Body of pancreas (tissue), 4 donors: ENCODE results near the gene PDE4D.

ENCODE experiments used
- CTCF ChIP-seq, 7 experiments: fragments of 450-650 bp in 4 of 7; fragments of 200-600 bp in 3 of 7; sonication (generic) in 3 of 7; IDR thresholded peaks; one replicate each; pipeline ENCODE4 v1.5.1; 2016 to 2019; ENCODE audit warnings: antibody characterized with exemption in 7 of 7
- POLR2A ChIP-seq, 3 donors: fragments of 450-650 bp; IDR thresholded peaks; one replicate each; pipeline ENCODE4 v1.6.1; 2016; ENCODE audit warnings: antibody characterized with exemption in 3 of 3, mild to moderate bottlenecking in 2 of 3

DNA sequence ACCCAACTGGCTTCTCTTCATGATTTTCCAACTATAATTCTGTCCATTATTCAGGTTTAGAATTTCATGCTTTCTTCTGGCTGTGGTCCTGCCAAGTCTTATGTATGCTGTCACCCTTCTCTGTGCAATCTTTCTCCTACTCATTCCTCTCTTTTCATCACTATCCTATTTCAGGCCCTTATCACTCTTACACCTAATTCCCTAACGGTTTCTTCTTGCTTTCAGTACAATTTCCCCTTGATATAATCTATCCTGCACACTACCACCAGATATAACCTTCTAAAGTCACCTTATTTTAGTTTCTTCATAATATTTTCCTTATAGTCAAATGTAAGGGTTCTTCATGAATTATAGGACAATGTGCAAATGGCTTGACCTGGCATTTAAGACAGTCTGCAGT, 874.4 kb downstream of the PDE4D start:
- TF ChIP-seq CTCF (IDR thresholded peaks at IDR 0.05) (no peak), POLR2A (IDR thresholded peaks at IDR 0.05) (no peak)
